ENCODE data around the gene DEDD. TPM values are rescaled to one million over a fixed set of nuclear protein-coding genes. Genes with fewer than 3 reads are reported as not detected.

The DEDD gene
- polyA plus RNA-seq, 1 of the 3 experiments (the other 2 are of a cell fraction): 45.0 TPM

DNA sequence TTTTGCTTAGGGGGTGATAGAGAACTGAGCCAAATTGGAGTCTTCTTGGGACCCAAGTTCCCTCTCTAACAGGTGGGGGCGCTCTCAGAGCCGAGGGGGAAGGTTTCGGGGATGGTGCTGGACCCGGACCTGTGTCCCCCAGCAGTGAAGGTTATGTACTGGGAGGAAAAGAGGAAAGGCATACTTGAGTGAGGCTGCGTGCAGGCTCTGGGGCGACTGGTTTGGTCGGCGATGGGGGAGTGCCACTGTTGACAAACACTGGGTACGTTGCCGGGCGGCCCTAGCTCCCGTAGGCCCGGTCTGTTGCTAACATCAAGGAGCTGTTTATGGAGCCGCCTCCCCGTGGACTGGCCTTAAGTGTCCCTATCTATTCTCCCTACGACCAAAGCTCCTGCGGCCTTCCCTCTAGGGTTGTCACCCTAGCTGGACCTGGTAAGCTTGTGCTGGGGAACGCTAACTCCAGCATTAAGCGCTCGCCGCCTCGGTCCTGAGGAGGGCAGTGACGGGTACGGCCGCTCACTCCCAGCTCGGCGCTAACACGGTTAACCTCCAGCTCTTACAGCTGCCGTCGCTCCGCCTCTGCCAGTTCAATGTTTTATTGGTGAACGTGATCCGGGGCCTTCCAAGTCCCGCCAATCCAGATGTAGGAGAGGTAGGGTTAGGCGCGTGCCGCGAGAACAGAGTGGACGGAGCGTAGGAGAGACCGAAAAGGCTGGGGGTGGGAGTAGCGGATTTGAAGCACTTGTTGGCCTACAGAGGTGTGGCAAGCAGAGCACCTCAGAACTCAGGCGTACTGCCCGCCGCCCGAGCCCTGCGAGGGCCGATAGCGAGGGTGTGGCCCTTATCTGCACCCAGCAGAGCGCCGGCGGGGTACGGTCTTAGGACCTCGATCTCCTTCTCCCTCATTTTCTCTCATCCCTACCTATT lies 33.5 kb upstream of the DEDD start, which contains the start of gene PPOX:
Gene PPOX (plus strand): TSS at position 685 of the 927 bp plus-strand sequence. CDS start 422 bp downstream, outside the sequence.
- Histone ChIP-seq H3K4me2 (peak within 1 kb of the TSS; percentile 98), H3K9me3 (no peaks in the 10 kb centered on the region)
- peak; percentile 90 for DNase-seq
- TF ChIP-seq GATA2 (CRISPR knock-in tag; IDR thresholded peaks at IDR 0.05): no peak
- TF ChIP-seq TEAD4 (IDR thresholded peaks at IDR 0.05; ENCODE audit: borderline replicate concordance, insufficient read depth): no peak
- TF ChIP-seq FOSL2 (IDR thresholded peaks at IDR 0.05; ENCODE audit: borderline replicate concordance, low read depth): no peak
- TF ChIP-seq SIN3A (IDR thresholded peaks at IDR 0.05; ENCODE audit: borderline replicate concordance, low read depth, low read length): peak; percentile 76; the same call in 1 of the 2 replicates
- TF ChIP-seq TCF12 (IDR thresholded peaks at IDR 0.05): no peak
- TF ChIP-seq, protein P1, sequence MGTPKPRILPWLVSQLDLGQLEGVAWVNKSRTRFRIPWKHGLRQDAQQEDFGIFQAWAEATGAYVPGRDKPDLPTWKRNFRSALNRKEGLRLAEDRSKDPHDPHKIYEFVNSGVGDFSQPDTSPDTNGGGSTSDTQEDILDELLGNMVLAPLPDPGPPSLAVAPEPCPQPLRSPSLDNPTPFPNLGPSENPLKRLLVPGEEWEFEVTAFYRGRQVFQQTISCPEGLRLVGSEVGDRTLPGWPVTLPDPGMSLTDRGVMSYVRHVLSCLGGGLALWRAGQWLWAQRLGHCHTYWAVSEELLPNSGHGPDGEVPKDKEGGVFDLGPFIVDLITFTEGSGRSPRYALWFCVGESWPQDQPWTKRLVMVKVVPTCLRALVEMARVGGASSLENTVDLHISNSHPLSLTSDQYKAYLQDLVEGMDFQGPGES (IDR thresholded peaks at IDR 0.05; ENCODE audit: low read depth, low read length): 0 out of 2 replicates have a peak, but pooled peaks have one; percentile 24
- TF ChIP-seq FOXJ3 (CRISPR knock-in tag; IDR thresholded peaks at IDR 0.05): no peak
- TF ChIP-seq RFX5 (IDR thresholded peaks at IDR 0.05; ENCODE audit: low read length): peak; percentile 53; the same call in 1 of the 2 replicates
- TF ChIP-seq, protein P2, sequence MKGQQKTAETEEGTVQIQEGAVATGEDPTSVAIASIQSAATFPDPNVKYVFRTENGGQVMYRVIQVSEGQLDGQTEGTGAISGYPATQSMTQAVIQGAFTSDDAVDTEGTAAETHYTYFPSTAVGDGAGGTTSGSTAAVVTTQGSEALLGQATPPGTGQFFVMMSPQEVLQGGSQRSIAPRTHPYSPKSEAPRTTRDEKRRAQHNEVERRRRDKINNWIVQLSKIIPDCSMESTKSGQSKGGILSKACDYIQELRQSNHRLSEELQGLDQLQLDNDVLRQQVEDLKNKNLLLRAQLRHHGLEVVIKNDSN (IDR thresholded peaks at IDR 0.05; ENCODE audit: borderline replicate concordance, low read depth): peak; percentile 81
- TF ChIP-seq, protein P3, sequence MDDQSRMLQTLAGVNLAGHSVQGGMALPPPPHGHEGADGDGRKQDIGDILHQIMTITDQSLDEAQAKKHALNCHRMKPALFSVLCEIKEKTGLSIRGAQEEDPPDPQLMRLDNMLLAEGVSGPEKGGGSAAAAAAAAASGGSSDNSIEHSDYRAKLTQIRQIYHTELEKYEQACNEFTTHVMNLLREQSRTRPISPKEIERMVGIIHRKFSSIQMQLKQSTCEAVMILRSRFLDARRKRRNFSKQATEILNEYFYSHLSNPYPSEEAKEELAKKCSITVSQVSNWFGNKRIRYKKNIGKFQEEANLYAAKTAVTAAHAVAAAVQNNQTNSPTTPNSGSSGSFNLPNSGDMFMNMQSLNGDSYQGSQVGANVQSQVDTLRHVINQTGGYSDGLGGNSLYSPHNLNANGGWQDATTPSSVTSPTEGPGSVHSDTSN (IDR thresholded peaks at IDR 0.05): peak; percentile 21; the same call in 1 of the 2 replicates
- peak; percentile 44 for TF ChIP-seq ELF1 (IDR thresholded peaks at IDR 0.05)
- no peak for TF ChIP-seq RXRA (IDR thresholded peaks at IDR 0.05; ENCODE audit: borderline replicate concordance, low read depth)
- TF ChIP-seq YY1 (IDR thresholded peaks at IDR 0.05; ENCODE audit: low read depth): peak; percentile 60
- no peak for TF ChIP-seq EP300 (IDR thresholded peaks at IDR 0.05; ENCODE audit: borderline replicate concordance in 1 of 2, low read depth in 1 of 2, low read length in 1 of 2)
- no peak for TF ChIP-seq GABPA (IDR thresholded peaks at IDR 0.05; ENCODE audit: low read depth)
- TF ChIP-seq NFIC (IDR thresholded peaks at IDR 0.05; ENCODE audit: borderline replicate concordance): no peak
- TF ChIP-seq, protein P4, sequence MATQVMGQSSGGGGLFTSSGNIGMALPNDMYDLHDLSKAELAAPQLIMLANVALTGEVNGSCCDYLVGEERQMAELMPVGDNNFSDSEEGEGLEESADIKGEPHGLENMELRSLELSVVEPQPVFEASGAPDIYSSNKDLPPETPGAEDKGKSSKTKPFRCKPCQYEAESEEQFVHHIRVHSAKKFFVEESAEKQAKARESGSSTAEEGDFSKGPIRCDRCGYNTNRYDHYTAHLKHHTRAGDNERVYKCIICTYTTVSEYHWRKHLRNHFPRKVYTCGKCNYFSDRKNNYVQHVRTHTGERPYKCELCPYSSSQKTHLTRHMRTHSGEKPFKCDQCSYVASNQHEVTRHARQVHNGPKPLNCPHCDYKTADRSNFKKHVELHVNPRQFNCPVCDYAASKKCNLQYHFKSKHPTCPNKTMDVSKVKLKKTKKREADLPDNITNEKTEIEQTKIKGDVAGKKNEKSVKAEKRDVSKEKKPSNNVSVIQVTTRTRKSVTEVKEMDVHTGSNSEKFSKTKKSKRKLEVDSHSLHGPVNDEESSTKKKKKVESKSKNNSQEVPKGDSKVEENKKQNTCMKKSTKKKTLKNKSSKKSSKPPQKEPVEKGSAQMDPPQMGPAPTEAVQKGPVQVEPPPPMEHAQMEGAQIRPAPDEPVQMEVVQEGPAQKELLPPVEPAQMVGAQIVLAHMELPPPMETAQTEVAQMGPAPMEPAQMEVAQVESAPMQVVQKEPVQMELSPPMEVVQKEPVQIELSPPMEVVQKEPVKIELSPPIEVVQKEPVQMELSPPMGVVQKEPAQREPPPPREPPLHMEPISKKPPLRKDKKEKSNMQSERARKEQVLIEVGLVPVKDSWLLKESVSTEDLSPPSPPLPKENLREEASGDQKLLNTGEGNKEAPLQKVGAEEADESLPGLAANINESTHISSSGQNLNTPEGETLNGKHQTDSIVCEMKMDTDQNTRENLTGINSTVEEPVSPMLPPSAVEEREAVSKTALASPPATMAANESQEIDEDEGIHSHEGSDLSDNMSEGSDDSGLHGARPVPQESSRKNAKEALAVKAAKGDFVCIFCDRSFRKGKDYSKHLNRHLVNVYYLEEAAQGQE (IDR thresholded peaks at IDR 0.05; ENCODE audit: low read depth, low read length): 0 out of 2 replicates have a peak, but pooled peaks have one; percentile 6
- TF ChIP-seq, protein P5, sequence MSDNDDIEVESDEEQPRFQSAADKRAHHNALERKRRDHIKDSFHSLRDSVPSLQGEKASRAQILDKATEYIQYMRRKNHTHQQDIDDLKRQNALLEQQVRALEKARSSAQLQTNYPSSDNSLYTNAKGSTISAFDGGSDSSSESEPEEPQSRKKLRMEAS (IDR thresholded peaks at IDR 0.05; ENCODE audit: low read depth): peak; percentile 59
- no peak for TF ChIP-seq NRF1 (IDR thresholded peaks at IDR 0.05; ENCODE audit: low read depth, low read length)
- TF ChIP-seq MEF2A (IDR thresholded peaks at IDR 0.05; ENCODE audit: borderline replicate concordance, low read depth): no peak
- no peak for TF ChIP-seq SMC3 (IDR thresholded peaks at IDR 0.05; ENCODE audit: low read depth, low read length)
- TF ChIP-seq, protein P6, sequence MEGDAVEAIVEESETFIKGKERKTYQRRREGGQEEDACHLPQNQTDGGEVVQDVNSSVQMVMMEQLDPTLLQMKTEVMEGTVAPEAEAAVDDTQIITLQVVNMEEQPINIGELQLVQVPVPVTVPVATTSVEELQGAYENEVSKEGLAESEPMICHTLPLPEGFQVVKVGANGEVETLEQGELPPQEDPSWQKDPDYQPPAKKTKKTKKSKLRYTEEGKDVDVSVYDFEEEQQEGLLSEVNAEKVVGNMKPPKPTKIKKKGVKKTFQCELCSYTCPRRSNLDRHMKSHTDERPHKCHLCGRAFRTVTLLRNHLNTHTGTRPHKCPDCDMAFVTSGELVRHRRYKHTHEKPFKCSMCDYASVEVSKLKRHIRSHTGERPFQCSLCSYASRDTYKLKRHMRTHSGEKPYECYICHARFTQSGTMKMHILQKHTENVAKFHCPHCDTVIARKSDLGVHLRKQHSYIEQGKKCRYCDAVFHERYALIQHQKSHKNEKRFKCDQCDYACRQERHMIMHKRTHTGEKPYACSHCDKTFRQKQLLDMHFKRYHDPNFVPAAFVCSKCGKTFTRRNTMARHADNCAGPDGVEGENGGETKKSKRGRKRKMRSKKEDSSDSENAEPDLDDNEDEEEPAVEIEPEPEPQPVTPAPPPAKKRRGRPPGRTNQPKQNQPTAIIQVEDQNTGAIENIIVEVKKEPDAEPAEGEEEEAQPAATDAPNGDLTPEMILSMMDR (IDR thresholded peaks at IDR 0.05): peak; percentile 75

More for the DNA sequence above, 33.5 kb upstream of the DEDD start, which contains the start of gene PPOX:
- peaks cover 20 to 59% of the 10 kb centered on the region in 2 experiments for H3K36me3 ChIP-seq (replicated peaks in 1 of 2; ENCODE audit: control insufficient read depth in 1 of 2, insufficient read depth in 2 of 2, low read length in 1 of 2)
- peak within 1 kb of the TSS; percentile 86 to 88 for H3K27ac ChIP-seq (ENCODE audit: low read depth in 2 of 2, low read length in 1 of 2)
- H3K9me2 ChIP-seq: no peaks in the 10 kb centered on the region
- ChIA-PET CTCF (interaction anchor here (0.7 to 2.9 kb wide), 22 partner anchors 9 to 914 kb away, joined by 3 to 29 read pairs (median 6); partner anchors contain the start of genes ADAMTS4, B4GALT3, KLHDC9 and NDUFS2), POLR2A (interaction anchor here (0.7 to 1.6 kb wide), 8 partner anchors 11 to 121 kb away, joined by 3 to 11 read pairs (median 5); partner anchors contain the start of genes B4GALT3, DEDD, NIT1 and PFDN2)
- no peaks in the 10 kb centered on the region for H4K20me1 ChIP-seq (ENCODE audit: insufficient read depth)
- H3K27me3 ChIP-seq (ENCODE audit: insufficient read depth): no peaks in the 10 kb centered on the region
- H3F3A ChIP-seq (replicated peaks; ENCODE audit: insufficient read depth): peaks cover 14% of the 10 kb centered on the region
- H3K4me1 ChIP-seq (ENCODE audit: control insufficient read depth in 1 of 2, insufficient read depth in 2 of 2, low read depth in 1 of 2, low read length in 1 of 2): peaks cover 0 to 26% of the 10 kb centered on the region in 2 experiments; a peak in 1 of 4 replicates
- H3K9ac ChIP-seq: peak within 1 kb of the TSS; percentile 76
- peaks cover 8% of the 10 kb centered on the region; the same call in 1 of the 2 replicates for H3K79me2 ChIP-seq (ENCODE audit: insufficient read depth)
- H3K4me3 ChIP-seq (ENCODE audit: low read depth in 2 of 2, low read length in 1 of 2): peak within 1 kb of the TSS; percentile 80 to 90
- H2AFZ ChIP-seq (ENCODE audit: low read depth): peak within 1 kb of the TSS; percentile 71
- under 1% methylated on average over 40 of the region's 54 CpGs for WGBS (ENCODE audit: low lambda C conversion rate)
